ENCODE results near the gene ST6GALNAC4.

Gene ST6GALNAC4

GRCh38 chr9:127929625-127929979 is 12.8 kb upstream of the ST6GALNAC4 start:
- no peak for DNase-seq

GRCh38 chr9:127928676-127929624 is 12.1 kb upstream of the ST6GALNAC4 start:
- no peak for DNase-seq

- DNase-seq = no peak
Observed at GRCh38 chr9:127927988-127928675, 11.3 kb upstream of the ST6GALNAC4 start.

GRCh38 chr9:127927201-127927987 is 10.6 kb upstream of the ST6GALNAC4 start:
- peak; percentile 38 to 81 (median 59) for DNase-seq

GRCh38 chr9:127926906-127927200 is 10.0 kb upstream of the ST6GALNAC4 start:
- no peak for DNase-seq

GRCh38 chr9:127925959-127926905 is 9.4 kb upstream of the ST6GALNAC4 start:
- no peak for DNase-seq

- no peak for DNase-seq
Observed at GRCh38 chr9:127924736-127925444, 8.0 kb upstream of the ST6GALNAC4 start.

GRCh38 chr9:127923771-127924170 is 6.9 kb upstream of the ST6GALNAC4 start:
- no peak for DNase-seq

GRCh38 chr9:127923046-127923445 is 6.2 kb upstream of the ST6GALNAC4 start:
- no peak for DNase-seq

- DNase-seq = peak; percentile 59 to 74 (median 67)
Observed at GRCh38 chr9:127921557-127922120, 4.8 kb upstream of the ST6GALNAC4 start.

- no peak for DNase-seq
Observed at GRCh38 chr9:127920794-127921193, 4.0 kb upstream of the ST6GALNAC4 start.

GRCh38 chr9:127919253-127919815 is 2.5 kb upstream of the ST6GALNAC4 start:
- DNase-seq = no peak

GRCh38 chr9:127918183-127919107 is 1.6 kb upstream of the ST6GALNAC4 start:
- DNase-seq = no peak

GRCh38 chr9:127917603-127918002 is 762 bp upstream of the ST6GALNAC4 start:
- DNase-seq = no peak

- DNase-seq = peak in 1 of 5 experiments; percentile 58
Observed at GRCh38 chr9:127915801-127916719, 781 bp downstream of the ST6GALNAC4 start.

- no peak for DNase-seq
Observed at GRCh38 chr9:127915325-127915752, 1.5 kb downstream of the ST6GALNAC4 start.

GRCh38 chr9:127913682-127914081 is 3.2 kb downstream of the ST6GALNAC4 start:
- DNase-seq = no peak

GRCh38 chr9:127912882-127913281 is 4.0 kb downstream of the ST6GALNAC4 start:
- DNase-seq = no peak
